OCI-LY1 (cell line): Measurements from ENCODE around the gene CRTAP.

ENCODE experiments used
- H2AFZ ChIP-seq: fragments of 200-600 bp; sonication (generic), shearing (Covaris generic); 2 replicates; pipeline ENCODE4 v1.6.0; 2014; ENCODE audit warnings: antibody characterized with exemption, mild to moderate bottlenecking, low read length
- H3F3A ChIP-seq: fragments of 200-600 bp; sonication (generic), shearing (Covaris generic); 2 replicates; pipeline ENCODE4 v1.6.0; 2014; ENCODE audit warnings: mild to moderate bottlenecking, antibody characterized with exemption, low read length, moderate library complexity; ENCODE audit not compliant: insufficient read depth
- H3K27ac ChIP-seq: fragments of 200-600 bp; sonication (generic); 2 replicates; pipeline ENCODE4 v1.5.1; 2014; ENCODE audit warnings: low read length, mixed run types, mild to moderate bottlenecking, low read depth; ENCODE audit not compliant: poor library complexity, severe bottlenecking
- H3K27me3 ChIP-seq: fragments of 200-600 bp; sonication (generic); 2 replicates; pipeline ENCODE4 v1.6.0; 2014; ENCODE audit warnings: antibody characterized with exemption, mild to moderate bottlenecking, low read length, moderate library complexity; ENCODE audit not compliant: insufficient read depth
- H3K36me3 ChIP-seq: fragments of 200-600 bp; sonication (generic); 2 replicates; pipeline ENCODE4 v1.6.1; 2014; ENCODE audit warnings: mild to moderate bottlenecking, antibody characterized with exemption, low read length, moderate library complexity, mixed read lengths; ENCODE audit not compliant: insufficient read depth
- H3K4me1 ChIP-seq: fragments of 200-600 bp; sonication (generic); 2 replicates; pipeline ENCODE4 v1.5.1; 2014; ENCODE audit warnings: mild to moderate bottlenecking, low read length, moderate library complexity; ENCODE audit not compliant: insufficient read depth, severe bottlenecking
- H3K4me2 ChIP-seq: fragments of 200-600 bp; sonication (generic), shearing (Covaris generic); 2 replicates; pipeline ENCODE4 v1.6.1; 2014; ENCODE audit warnings: low read length
- H3K4me3 ChIP-seq: fragments of 200-600 bp; sonication (generic); 2 replicates; pipeline ENCODE4 v1.5.1; 2014; ENCODE audit warnings: low read length, low read depth, mild to moderate bottlenecking, mixed read lengths; ENCODE audit not compliant: poor library complexity, severe bottlenecking
- H3K79me2 ChIP-seq: fragments of 200-600 bp; shearing (Covaris generic); 2 replicates; pipeline ENCODE4 v1.6.1; 2016; ENCODE audit warnings: mixed run types, low read length, mixed read lengths; ENCODE audit not compliant: insufficient read depth
- H3K9ac ChIP-seq: fragments of 200-600 bp; sonication (generic), shearing (Covaris generic); 2 replicates; pipeline ENCODE4 v1.6.1; 2014; ENCODE audit warnings: mild to moderate bottlenecking, low read length, mixed read lengths
- H3K9me2 ChIP-seq: fragments of 200-600 bp; sonication (generic), shearing (Covaris generic); 2 replicates; pipeline ENCODE4 v1.6.1; 2014; ENCODE audit warnings: low read depth, mild to moderate bottlenecking, low read length, mixed read lengths
- H3K9me3 ChIP-seq: fragments of 200-600 bp; shearing (Covaris generic); 2 replicates; pipeline ENCODE4 v1.6.1; 2014; ENCODE audit warnings: low read length, mixed read lengths
- H4K20me1 ChIP-seq: fragments of 200-600 bp; sonication (generic), shearing (Covaris generic); 2 replicates; pipeline ENCODE4 v1.6.0; 2016; ENCODE audit warnings: mild to moderate bottlenecking, low read length; ENCODE audit not compliant: insufficient read depth
- CTCF ChIP-seq: fragments of 200-600 bp; sonication (generic), shearing (Covaris generic); IDR thresholded peaks from 2 replicates; pipeline ENCODE4 v1.5.1; 2017; ENCODE audit warnings: mild to moderate bottlenecking, antibody characterized with exemption, low read length, moderate library complexity, mixed read lengths
- EZH2 ChIP-seq: fragments of 200-600 bp; sonication (generic), shearing (Covaris generic); IDR thresholded peaks from 2 replicates; pipeline ENCODE4 v1.8.0; 2017; ENCODE audit warnings: borderline replicate concordance, mixed run types, mild to moderate bottlenecking, antibody characterized with exemption, low read length, moderate library complexity, mixed read lengths

Gene CRTAP

GRCh38 chr3:33184863-33185262 is 71.0 kb downstream of the CRTAP start:
- H3F3A ChIP-seq: no peaks in the 10 kb centered on the region

GRCh38 chr3:33186524-33187367 is 72.9 kb downstream of the CRTAP start:
- H3F3A ChIP-seq: no peaks in the 10 kb centered on the region
- H3K4me1 ChIP-seq: no peaks in the 10 kb centered on the region
- TF ChIP-seq CTCF (no peak), EZH2 (no peak)
- no peaks in the 10 kb centered on the region for H3K27me3 ChIP-seq
- H3K9ac ChIP-seq: no peak overlapping the region
- no peaks in the 10 kb centered on the region for H3K9me3 ChIP-seq
- no peaks in the 10 kb centered on the region for H3K79me2 ChIP-seq
- no peaks in the 10 kb centered on the region for H4K20me1 ChIP-seq
- no peak overlapping the region for H3K27ac ChIP-seq
- no peak overlapping the region for H3K4me2 ChIP-seq
- H3K36me3 ChIP-seq: no peaks in the 10 kb centered on the region
- H2AFZ ChIP-seq: no peak overlapping the region
- H3K4me3 ChIP-seq: no peak overlapping the region
- H3K9me2 ChIP-seq: no peaks in the 10 kb centered on the region

More at GRCh38 chr3:33184863-33185262, 71.0 kb downstream of the CRTAP start:
- no peaks in the 10 kb centered on the region for H3K9me2 ChIP-seq
- no peak overlapping the region for H3K9ac ChIP-seq
- no peaks in the 10 kb centered on the region for H3K9me3 ChIP-seq
- H3K27me3 ChIP-seq: no peaks in the 10 kb centered on the region
- H3K79me2 ChIP-seq: no peaks in the 10 kb centered on the region
- H4K20me1 ChIP-seq: no peaks in the 10 kb centered on the region
- no peaks in the 10 kb centered on the region for H3K4me1 ChIP-seq
- TF ChIP-seq EZH2 (no peak), CTCF (no peak)
- no peak overlapping the region for H2AFZ ChIP-seq
- no peak overlapping the region for H3K4me3 ChIP-seq
- H3K36me3 ChIP-seq: no peaks in the 10 kb centered on the region
- no peak overlapping the region for H3K4me2 ChIP-seq
- H3K27ac ChIP-seq: no peak overlapping the region

GRCh38 chr3:33187368-33187634 is 73.5 kb downstream of the CRTAP start:
- H3K9ac ChIP-seq: no peak overlapping the region
- no peaks in the 10 kb centered on the region for H3K4me1 ChIP-seq
- H4K20me1 ChIP-seq: no peaks in the 10 kb centered on the region
- H2AFZ ChIP-seq: no peak overlapping the region
- no peaks in the 10 kb centered on the region for H3K27me3 ChIP-seq
- no peak overlapping the region for H3K4me2 ChIP-seq
- H3K9me2 ChIP-seq: no peaks in the 10 kb centered on the region
- TF ChIP-seq CTCF (no peak), EZH2 (no peak)
- no peak overlapping the region for H3K27ac ChIP-seq
- no peaks in the 10 kb centered on the region for H3K9me3 ChIP-seq
- no peak overlapping the region for H3K4me3 ChIP-seq
- no peaks in the 10 kb centered on the region for H3F3A ChIP-seq
- H3K36me3 ChIP-seq: no peaks in the 10 kb centered on the region
- no peaks in the 10 kb centered on the region for H3K79me2 ChIP-seq
